GM12864 (cell line): Measurements from ENCODE around the gene KRI1.

Experiments
- DNase-seq: peaks from one replicate; pipeline ENCODE4 v3.0.0-alpha.2; 2011; ENCODE audit warnings: low read depth
- H3K4me3 ChIP-seq: 2 replicates; pipeline ENCODE4 v1.5.1; 2011; ENCODE audit warnings: mild to moderate bottlenecking, low read depth, low read length, control low read depth
- CTCF ChIP-seq: IDR thresholded peaks from 2 replicates; pipeline ENCODE4 v1.5.1; 2011; ENCODE audit warnings: low read depth, mild to moderate bottlenecking, moderate library complexity, low read length, control low read depth, inconsistent platforms; ENCODE audit errors: missing control alignments

KRI1 gene

GRCh38 chr19:10549733-10550132 lies 16.1 kb downstream of the KRI1 start:
- no peak for TF ChIP-seq CTCF
- no peak overlapping the region for H3K4me3 ChIP-seq
- no peak for DNase-seq

- TF ChIP-seq CTCF, result no peak
- no peak overlapping the region for H3K4me3 ChIP-seq
- no peak for DNase-seq
Observed at GRCh38 chr19:10548746-10549276, 17.0 kb downstream of the KRI1 start.

- DNase-seq, result no peak
- TF ChIP-seq CTCF, result no peak
- H3K4me3 ChIP-seq, result no peak overlapping the region
Observed at GRCh38 chr19:10546817-10547216, 19.0 kb downstream of the KRI1 start.

- peak overlapping the region; percentile 86 for H3K4me3 ChIP-seq
- no peak for TF ChIP-seq CTCF
- no peak for DNase-seq
Observed at GRCh38 chr19:10544753-10545251, 21.0 kb downstream of the KRI1 start.

GRCh38 chr19:10544242-10544752 lies 21.5 kb downstream of the KRI1 start:
- DNase-seq, result no peak
- TF ChIP-seq CTCF, result no peak
- H3K4me3 ChIP-seq, result peak overlapping the region; percentile 86

- no peak for DNase-seq
- no peak for TF ChIP-seq CTCF
- H3K4me3 ChIP-seq, result peak within 1 kb of the TSS; percentile 86
Observed at GRCh38 chr19:10543420-10544241, 22.2 kb downstream of the KRI1 start, which contains the start of gene ATG4D. Gene ATG4D, plus strand, starts transcription at chr19:10543904. Its CDS starts 187 bp downstream, at chr19:10544091.
